ENCODE measurements around the gene THRA. TPM values are rescaled to one million over a fixed set of nuclear protein-coding genes. Genes with fewer than 3 reads are reported as not detected.
A peak's percentile ranks its signal among the peaks of the same experiment; 100 is the strongest.

Gene THRA
- total RNA-seq, 1 donor from 2014 or later, result 78.3 TPM

- intact Hi-C loops (cut with micrococcal nuclease), result no loop called here
- H3K36me3 ChIP-seq, result peaks cover 84% of the 10 kb centered on the region
- H3K4me3 ChIP-seq, result no peak overlapping the region
- TF ChIP-seq CTCF (IDR thresholded peaks at IDR 0.05; ENCODE audit: borderline replicate concordance), result no peak
- no peaks in the 10 kb centered on the region for H3K9me3 ChIP-seq (replicated peaks)
- no peaks in the 10 kb centered on the region for H3K27me3 ChIP-seq (ENCODE audit: low read depth)
- H3K27ac ChIP-seq (replicated peaks), result peak overlapping the region; percentile 70
- DNase-seq, result peak; percentile 72
- peaks cover 31% of the 10 kb centered on the region for H3K4me1 ChIP-seq
Measured at GRCh38 chr17:40032322-40033320, 30.1 kb upstream of the THRA start.

GRCh38 chr17:40033339-40033738 is 29.4 kb upstream of the THRA start:
- no peak for DNase-seq
- peaks cover 78% of the 10 kb centered on the region for H3K36me3 ChIP-seq
- H3K4me3 ChIP-seq, result no peak overlapping the region
- H3K27me3 ChIP-seq (ENCODE audit: low read depth), result no peaks in the 10 kb centered on the region
- no peak overlapping the region for H3K27ac ChIP-seq (replicated peaks)
- intact Hi-C loops (cut with micrococcal nuclease), result no loop called here
- TF ChIP-seq CTCF (IDR thresholded peaks at IDR 0.05; ENCODE audit: borderline replicate concordance), result no peak
- peaks cover 38% of the 10 kb centered on the region for H3K4me1 ChIP-seq
- no peaks in the 10 kb centered on the region for H3K9me3 ChIP-seq (replicated peaks)

- no peak for DNase-seq
- Histone ChIP-seq H3K4me3 (no peak overlapping the region), H3K36me3 (peaks cover 66% of the 10 kb centered on the region), H3K9me3 (replicated peaks) (no peaks in the 10 kb centered on the region), H3K27me3 (ENCODE audit: low read depth) (no peaks in the 10 kb centered on the region), H3K27ac (replicated peaks) (no peak overlapping the region), H3K4me1 (peaks cover 50% of the 10 kb centered on the region)
- intact Hi-C loops (cut with micrococcal nuclease), result no loop called here
- TF ChIP-seq CTCF (IDR thresholded peaks at IDR 0.05; ENCODE audit: borderline replicate concordance), result no peak
Measured at GRCh38 chr17:40034426-40035161, 28.2 kb upstream of the THRA start.

- Histone ChIP-seq H3K4me1 (peaks cover 50% of the 10 kb centered on the region), H3K27ac (replicated peaks) (no peak overlapping the region), H3K27me3 (ENCODE audit: low read depth) (no peaks in the 10 kb centered on the region), H3K36me3 (peaks cover 60% of the 10 kb centered on the region), H3K4me3 (no peak overlapping the region), H3K9me3 (replicated peaks) (no peaks in the 10 kb centered on the region)
- intact Hi-C loops (cut with micrococcal nuclease), result no loop called here
- no peak for DNase-seq
- TF ChIP-seq CTCF (IDR thresholded peaks at IDR 0.05; ENCODE audit: borderline replicate concordance), result peak; percentile 50
Measured at GRCh38 chr17:40035162-40035559, 27.6 kb upstream of the THRA start.

GRCh38 chr17:40038882-40039513 is 23.8 kb upstream of the THRA start:
- no peaks in the 10 kb centered on the region for H3K27me3 ChIP-seq (ENCODE audit: low read depth)
- H3K4me3 ChIP-seq, result peak overlapping the region; percentile 26
- intact Hi-C loops (cut with micrococcal nuclease), result no loop called here
- H3K36me3 ChIP-seq, result peaks cover 37% of the 10 kb centered on the region
- DNase-seq, result peak; percentile 71
- no peaks in the 10 kb centered on the region for H3K9me3 ChIP-seq (replicated peaks)
- peak overlapping the region; percentile 89 for H3K27ac ChIP-seq (replicated peaks)
- peak; percentile 83 for TF ChIP-seq CTCF (IDR thresholded peaks at IDR 0.05; ENCODE audit: borderline replicate concordance)
- H3K4me1 ChIP-seq, result peaks cover 30% of the 10 kb centered on the region

Data from left ventricle myocardium inferior (tissue), 1 donor.